GM12801 (cell line): ENCODE data around the gene RPL35.

Experiments used
- CTCF ChIP-seq: IDR thresholded peaks from one replicate; pipeline ENCODE4 v1.5.1; 2011; ENCODE audit warnings: control low read depth; ENCODE audit not compliant: insufficient read length; ENCODE audit errors: extremely low read depth

Gene RPL35

GRCh38 chr9:124809741-124810500 lies 51.8 kb downstream of the RPL35 start:
- TF ChIP-seq CTCF: no peak

- no peak for TF ChIP-seq CTCF
These were observed 52.5 kb downstream of the RPL35 start for GRCh38 chr9:124809211-124809610.

GRCh38 chr9:124808246-124808956 lies 53.4 kb downstream of the RPL35 start:
- no peak for TF ChIP-seq CTCF
